Fibroblast of skin of left quadriceps (primary cell): ENCODE results near the gene TLR2.

ENCODE experiments used
- DNase-seq, 2 experiments: peaks; one replicate each; pipeline ENCODE4 v3.0.0-alpha.2; 2013; ENCODE audit warnings: low read depth in 2 of 2

TLR2 gene

GRCh38 chr4:153684182-153684970, at the start of gene TLR2:
Gene TLR2, plus strand, starts transcription at chr4:153684280. Its CDS starts 18,628 bp downstream, at chr4:153702908.
- no peak for DNase-seq

GRCh38 chr4:153634738-153635353, 49.2 kb upstream of the TLR2 start:
- DNase-seq, result peak in 1 of 2 experiments; percentile 25

- DNase-seq, result no peak
Observed at GRCh38 chr4:153635846-153636245, 48.2 kb upstream of the TLR2 start.

DNA sequence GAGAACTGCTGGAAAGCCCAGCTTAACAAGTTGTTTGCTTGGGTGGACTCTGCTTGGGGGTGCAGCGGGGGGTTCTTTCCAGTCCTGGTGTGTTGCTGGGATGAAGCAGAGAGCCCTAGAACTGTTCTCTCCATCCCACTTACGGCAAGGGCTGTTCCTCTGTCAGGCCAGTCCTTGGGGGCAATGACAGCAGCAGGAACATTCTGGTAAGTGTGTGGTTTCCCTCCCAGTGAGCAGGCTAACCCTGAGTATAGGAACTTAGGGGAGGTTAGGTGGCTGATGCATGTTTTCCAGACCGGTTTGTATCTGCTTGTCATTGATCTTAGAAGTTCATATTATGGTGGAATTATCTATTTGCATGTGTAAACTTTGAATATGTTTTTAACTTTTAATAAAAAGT, 46.9 kb upstream of the TLR2 start:
- no peak for DNase-seq

GRCh38 chr4:153638011-153638410, 46.1 kb upstream of the TLR2 start:
- DNase-seq, result no peak

- DNase-seq, result no peak
Observed at GRCh38 chr4:153638999-153639398, 45.1 kb upstream of the TLR2 start.

DNA sequence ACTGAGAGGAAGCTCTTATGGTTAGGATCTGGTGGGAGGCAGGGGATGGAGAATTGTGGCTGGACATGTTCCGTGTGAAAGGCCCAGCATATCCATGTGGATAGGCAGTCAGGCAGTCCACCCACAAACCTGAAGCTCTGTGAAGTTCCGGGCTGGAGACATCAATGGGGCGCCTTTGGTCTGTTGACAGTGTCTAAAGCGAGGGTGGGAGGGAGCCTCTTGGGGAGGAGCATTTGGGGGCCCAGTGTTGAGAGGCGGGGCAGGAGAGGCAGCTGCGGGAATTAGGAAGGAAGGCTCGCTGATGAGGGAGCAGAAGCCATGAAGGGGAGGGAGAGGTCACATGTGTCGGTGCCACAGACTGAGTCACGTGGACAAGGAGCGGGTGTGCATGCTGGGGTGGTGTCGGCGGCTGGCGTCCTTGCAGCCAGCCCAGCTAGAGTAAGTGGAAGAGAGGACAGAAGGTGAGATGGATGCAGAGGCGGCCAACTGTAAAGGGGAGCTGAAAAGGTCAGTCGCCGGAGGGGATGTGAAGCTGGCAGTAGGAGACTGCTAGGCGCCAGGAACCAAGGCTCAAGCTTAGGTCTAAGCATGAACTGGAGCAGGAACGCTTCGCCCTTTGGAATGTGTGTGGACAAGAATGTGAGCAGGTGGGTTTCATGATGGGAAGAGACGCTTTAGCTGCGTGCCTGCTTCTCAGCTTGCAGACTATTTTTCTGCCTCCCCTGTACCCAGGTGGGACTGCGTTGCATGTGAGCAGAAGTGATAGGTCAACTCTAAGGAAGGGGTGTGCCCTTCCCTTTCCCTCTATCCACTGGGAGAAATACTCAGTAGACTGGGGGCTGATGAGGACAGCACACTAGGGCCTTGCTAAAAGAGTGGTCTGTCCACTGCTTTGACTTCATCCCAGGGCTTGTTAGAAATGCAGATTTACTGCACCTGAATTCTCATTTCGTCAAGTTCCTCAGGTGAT, 44.0 kb upstream of the TLR2 start:
- DNase-seq, result no peak

GRCh38 chr4:153641532-153641931, 42.5 kb upstream of the TLR2 start:
- DNase-seq, result no peak

- DNase-seq, result peak; percentile 29 to 44
Observed at GRCh38 chr4:153643406-153644383, 40.4 kb upstream of the TLR2 start.

DNA sequence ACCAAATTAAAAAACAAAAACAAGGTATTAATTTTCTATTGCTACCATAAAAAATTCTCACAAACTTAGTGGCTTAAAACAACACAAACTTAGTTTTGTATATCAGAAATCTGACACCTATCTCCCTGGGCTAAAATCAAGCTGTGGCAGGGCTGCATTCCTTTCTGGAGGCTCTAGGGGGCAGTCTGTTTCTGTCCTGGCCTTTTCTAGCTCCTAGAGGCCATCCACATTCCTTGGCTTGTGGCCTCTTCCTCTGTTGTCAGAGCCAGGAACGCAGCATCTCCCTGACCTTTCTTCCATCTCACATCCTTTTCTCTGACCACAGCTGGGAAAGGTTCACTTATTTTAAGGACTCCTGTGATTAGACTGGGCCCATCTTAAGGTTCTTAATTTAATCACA, 38.9 kb upstream of the TLR2 start:
- DNase-seq, result no peak

DNA sequence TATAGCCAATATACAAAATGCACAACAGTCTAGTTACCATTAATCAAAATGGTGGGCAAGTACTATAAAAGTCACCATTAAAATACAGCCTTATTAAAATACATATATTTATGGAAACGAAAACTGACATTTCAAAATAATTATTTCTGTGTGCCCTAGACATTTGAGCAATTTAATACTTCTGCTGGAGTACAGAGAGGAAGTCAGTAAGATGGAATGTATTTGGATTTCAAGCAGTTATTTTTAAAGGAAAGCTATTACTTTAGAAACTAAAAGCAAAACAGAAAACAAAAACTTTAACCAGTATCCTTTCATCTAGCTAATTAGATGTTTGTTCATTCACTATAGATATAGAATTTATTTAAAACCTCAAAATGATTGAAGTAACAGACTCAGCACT, 37.8 kb upstream of the TLR2 start:
- no peak for DNase-seq

DNA sequence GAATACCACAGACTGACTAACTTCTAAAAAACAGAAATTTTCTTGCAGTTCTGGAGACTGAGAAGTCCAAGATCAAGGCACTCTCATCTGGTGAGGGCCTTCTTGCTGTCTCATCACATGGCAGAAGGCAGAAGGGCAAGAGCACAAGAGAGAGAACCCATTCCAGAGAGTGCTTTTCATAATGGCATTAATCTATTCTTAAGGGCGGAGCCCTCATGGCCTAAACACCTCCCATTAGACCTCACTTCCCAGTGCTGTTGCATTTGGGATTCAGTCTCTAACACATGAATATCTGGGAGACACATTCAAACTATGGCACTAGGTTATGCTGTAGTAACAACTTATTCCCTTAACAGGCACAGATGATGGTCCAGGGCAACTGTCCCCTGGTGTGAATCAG, 37.1 kb upstream of the TLR2 start:
- DNase-seq, result no peak

DNA sequence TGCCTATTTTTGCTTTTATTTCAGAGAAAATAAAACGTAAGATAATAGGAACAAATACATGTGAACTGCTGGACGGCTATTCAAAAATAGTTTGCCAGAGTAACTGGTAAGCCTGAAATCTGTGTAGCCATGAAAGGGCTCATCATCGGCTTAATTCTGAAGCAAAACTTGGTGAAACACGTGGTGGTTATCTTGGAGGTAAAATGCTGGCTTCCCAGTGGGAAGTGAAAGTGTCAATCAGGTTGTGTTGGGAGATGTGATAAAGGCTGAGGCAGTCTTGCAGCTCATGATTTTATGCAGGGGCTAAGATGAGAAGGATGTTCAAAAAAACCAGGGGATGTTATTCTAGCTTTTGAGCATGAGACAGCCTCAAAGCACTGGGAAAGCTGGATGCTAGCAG, 36.1 kb upstream of the TLR2 start:
- no peak for DNase-seq

DNA sequence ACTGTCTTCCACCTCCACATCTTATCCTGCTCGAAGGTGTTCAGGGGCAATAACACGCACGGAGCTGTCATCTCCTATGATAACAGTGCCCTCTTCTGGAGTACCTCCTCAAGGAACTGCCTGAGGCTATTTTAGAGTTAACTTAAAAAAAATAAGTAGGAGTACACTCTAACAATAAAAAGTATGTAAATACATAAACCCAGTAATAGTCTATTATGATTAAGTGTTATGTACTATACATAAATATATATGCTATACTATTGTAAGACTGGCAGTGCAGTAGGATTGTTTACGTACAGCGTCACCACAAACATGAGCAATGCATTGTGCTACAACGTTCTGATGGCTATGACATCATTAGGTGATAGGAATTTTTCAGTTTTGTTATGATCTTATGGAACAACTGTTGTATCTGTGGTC, 34.5 kb upstream of the TLR2 start:
- peak in 1 of 2 experiments; percentile 4 for DNase-seq

- no peak for DNase-seq
Observed at GRCh38 chr4:153651116-153651515, 33.0 kb upstream of the TLR2 start.

DNA sequence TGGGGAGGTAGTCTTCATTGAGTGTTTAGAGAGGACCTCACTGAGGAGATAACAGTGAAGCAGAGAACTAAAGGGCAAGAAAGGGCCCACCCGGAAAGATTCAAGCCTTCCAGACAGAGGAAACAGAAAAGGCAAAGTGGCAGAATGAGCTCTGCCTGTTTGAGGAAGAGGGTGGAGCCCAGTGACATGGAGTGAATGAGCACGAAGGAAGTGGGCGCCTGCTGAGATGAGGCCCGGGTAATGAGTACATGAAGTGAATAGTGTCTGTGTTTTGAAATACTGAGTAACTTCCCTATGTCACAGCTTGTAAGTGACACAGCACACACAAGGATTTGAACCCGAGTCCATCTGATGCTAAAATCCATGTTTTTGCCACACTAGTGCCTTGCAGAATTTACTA, 32.5 kb upstream of the TLR2 start:
- no peak for DNase-seq

DNA sequence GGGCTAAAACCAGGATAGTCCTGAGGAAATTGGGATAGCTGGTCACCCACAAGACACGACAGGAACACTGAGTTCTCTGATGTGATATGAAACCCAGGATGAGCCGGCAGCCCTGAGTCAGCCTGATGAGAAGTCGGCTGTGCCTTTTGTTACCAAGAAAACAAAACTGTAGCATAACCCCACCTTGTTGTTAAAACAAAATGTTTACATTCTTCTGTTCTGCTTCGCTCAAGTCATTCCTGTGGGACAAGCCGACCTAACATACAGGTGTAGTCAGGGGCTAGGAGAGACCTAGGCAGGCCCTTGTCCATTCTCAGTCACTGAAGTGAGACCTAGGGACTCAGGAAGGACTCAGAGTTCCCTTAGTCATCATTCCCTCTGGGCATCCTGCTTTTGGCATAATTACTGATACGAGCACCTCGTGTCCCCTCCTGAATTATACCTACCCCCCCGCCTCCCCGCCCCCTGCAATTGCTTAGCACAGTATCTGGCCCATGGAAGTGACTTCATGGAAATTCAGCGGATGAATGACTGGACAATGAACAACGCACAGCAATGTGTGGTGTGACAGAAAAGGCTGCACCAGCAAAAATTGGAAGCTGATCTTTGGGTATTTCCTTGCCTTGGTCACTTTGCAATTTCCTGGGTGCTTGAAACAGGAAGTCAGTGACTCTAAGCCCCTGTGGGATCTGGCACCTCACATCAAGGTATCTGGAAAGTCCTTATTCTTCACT, 31.9 kb upstream of the TLR2 start:
- DNase-seq, result no peak

GRCh38 chr4:153655002-153655541, 29.0 kb upstream of the TLR2 start:
- DNase-seq, result no peak

- no peak for DNase-seq
Observed at GRCh38 chr4:153655928-153656327, 28.2 kb upstream of the TLR2 start.

DNA sequence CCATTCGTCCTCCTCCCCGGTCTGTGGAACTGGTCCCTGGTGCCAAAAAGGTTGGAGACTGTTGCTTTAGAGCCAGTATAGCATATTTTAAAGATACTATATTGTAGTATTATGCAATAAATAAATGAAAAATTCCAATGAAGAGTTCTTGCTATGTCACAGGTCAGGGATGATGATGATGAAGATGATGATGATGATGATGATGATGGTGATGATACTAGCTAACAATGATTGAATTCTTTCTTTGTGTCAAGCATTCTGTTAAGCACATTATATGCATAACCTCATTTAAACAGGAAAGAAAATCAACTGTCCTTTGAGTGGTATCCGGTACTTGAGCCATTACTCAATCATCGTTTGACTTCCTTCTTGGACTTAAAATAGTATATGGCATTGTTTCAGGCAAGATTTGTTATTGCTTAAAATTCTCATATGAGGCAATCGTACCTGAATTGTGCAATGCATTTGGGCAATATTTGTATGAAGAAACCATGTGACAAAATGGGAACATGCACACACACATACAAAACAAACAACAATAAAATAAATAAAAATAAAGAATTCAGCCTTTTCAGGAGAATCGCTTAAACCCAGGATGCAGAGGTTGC, 22.8 kb upstream of the TLR2 start:
- no peak for DNase-seq
